ENCODE measurements around the gene ZBTB11.

- TF ChIP-seq CTCF (IDR thresholded peaks at IDR 0.05), result no peak
- TF ChIP-seq POLR2A (IDR thresholded peaks at IDR 0.05), result no peak
Observed at GRCh38 chr3:101643861-101644613, 32.9 kb downstream of the ZBTB11 start.
